Cardiac septum (tissue), 1 donor: ENCODE results near the gene INSR. TPM values are rescaled to one million over a fixed set of nuclear protein-coding genes. Genes with fewer than 3 reads are reported as not detected.

Experiments used
- DNase-seq: peaks from one replicate; pipeline ENCODE4 v3.0.0-alpha.2; 2020; ENCODE audit warnings: low spot score
- intact Hi-C: fragments of 100-400 bp; cut with DNase I; formaldehyde crosslinking; loops from one replicate; pipeline ENCODE4 v1.14.0; 2022
- total RNA-seq: library from RNA; stranded (reverse); fragmentation: NEBNext Ultra II Directional; extraction: Animal tissue kit (Norgen Biotek cat#: 25700); gene quantifications from one replicate; pipeline ENCODE4 v1.2.1, GENCODE V29; 2021
- donor health status: DM: no; HTN: no; CAD: no.

Gene INSR
- total RNA-seq, 1 donor from 2014 or later, result 113 TPM

GRCh38 chr19:7262470-7262869 lies 31.7 kb downstream of the INSR start:
- DNase-seq, result no peak
- intact Hi-C loops, result no loop called here

GRCh38 chr19:7260161-7260560 lies 34.1 kb downstream of the INSR start:
- intact Hi-C loops, result no loop called here
- DNase-seq, result no peak

GRCh38 chr19:7258840-7259395 lies 35.3 kb downstream of the INSR start:
- no peak for DNase-seq
- intact Hi-C loops, result no loop called here

GRCh38 chr19:7258041-7258839 lies 36.0 kb downstream of the INSR start:
- intact Hi-C loops, result no loop called here
- no peak for DNase-seq

- intact Hi-C loops, result no loop called here
- DNase-seq, result no peak
These were observed 36.8 kb downstream of the INSR start for GRCh38 chr19:7257148-7258040.

GRCh38 chr19:7255631-7256030 lies 38.6 kb downstream of the INSR start:
- intact Hi-C loops, result no loop called here
- DNase-seq, result no peak

- no peak for DNase-seq
- intact Hi-C loops, result no loop called here
These were observed 39.1 kb downstream of the INSR start for GRCh38 chr19:7255119-7255518.

GRCh38 chr19:7254590-7254989 lies 39.6 kb downstream of the INSR start:
- intact Hi-C loops, result no loop called here
- DNase-seq, result no peak

- DNase-seq, result no peak
- intact Hi-C loops, result no loop called here
These were observed 41.9 kb downstream of the INSR start for GRCh38 chr19:7252364-7252763.

- intact Hi-C loops, result no loop called here
- no peak for DNase-seq
These were observed 42.7 kb downstream of the INSR start for GRCh38 chr19:7251494-7251893.

- DNase-seq, result no peak
- intact Hi-C loops, result no loop called here
These were observed 43.3 kb downstream of the INSR start for GRCh38 chr19:7250951-7251350.

GRCh38 chr19:7250057-7250596 lies 44.1 kb downstream of the INSR start:
- DNase-seq, result no peak
- intact Hi-C loops, result no loop called here

- intact Hi-C loops, result no loop called here
- no peak for DNase-seq
These were observed 47.1 kb downstream of the INSR start for GRCh38 chr19:7247155-7247554.

- no peak for DNase-seq
- intact Hi-C loops, result no loop called here
These were observed 47.6 kb downstream of the INSR start for GRCh38 chr19:7246601-7247000.

- intact Hi-C loops, result no loop called here
- no peak for DNase-seq
These were observed 51.5 kb downstream of the INSR start for GRCh38 chr19:7242601-7243258.

- intact Hi-C loops, result no loop called here
- DNase-seq, result no peak
These were observed 56.2 kb downstream of the INSR start for GRCh38 chr19:7238051-7238450.

GRCh38 chr19:7236153-7236552 lies 58.1 kb downstream of the INSR start:
- DNase-seq, result no peak
- intact Hi-C loops, result no loop called here

- intact Hi-C loops, result no loop called here
- peak; percentile 85 for DNase-seq
These were observed 63.4 kb downstream of the INSR start for GRCh38 chr19:7230826-7231225.

- intact Hi-C loops, result no loop called here
- no peak for DNase-seq
These were observed 64.5 kb downstream of the INSR start for GRCh38 chr19:7229735-7230134.
